Cerebellar nuclear complex (tissue), 1 donor: ENCODE measurements around the gene SLC27A3.

Source experiments
- DNase-seq, 2 experiments: peaks; one replicate each; lab custom pipeline; 2025; lab: John Stamatoyannopoulos, UW

The SLC27A3 gene

GRCh38 chr1:153774780-153775457 lies at the start of gene SLC27A3:
Gene SLC27A3, plus strand, starts transcription at chr1:153775407. Its CDS starts 91 bp downstream, at chr1:153775498.
- DNase-seq: peak in 1 of 2 experiments; percentile 26

- peak; percentile 97 to 99 for DNase-seq
Observed at GRCh38 chr1:153727463-153728304, 47.5 kb upstream of the SLC27A3 start, which contains the start of gene INTS3. Gene INTS3, plus strand, starts transcription at chr1:153728050. Its CDS starts 585 bp downstream, at chr1:153728635.

GRCh38 chr1:153728305-153729066 lies 46.7 kb upstream of the SLC27A3 start:
- DNase-seq: no peak

GRCh38 chr1:153730468-153730988 lies 44.7 kb upstream of the SLC27A3 start:
- no peak for DNase-seq

GRCh38 chr1:153733970-153734369 lies 41.2 kb upstream of the SLC27A3 start:
- no peak for DNase-seq

- DNase-seq: no peak
Observed at GRCh38 chr1:153734396-153735089, 40.7 kb upstream of the SLC27A3 start.

GRCh38 chr1:153735090-153735420 lies 40.2 kb upstream of the SLC27A3 start:
- DNase-seq: no peak

GRCh38 chr1:153741986-153742385 lies 33.2 kb upstream of the SLC27A3 start:
- no peak for DNase-seq

GRCh38 chr1:153742411-153743142 lies 32.6 kb upstream of the SLC27A3 start:
- DNase-seq: no peak

GRCh38 chr1:153745417-153745816 lies 29.8 kb upstream of the SLC27A3 start:
- no peak for DNase-seq

- no peak for DNase-seq
Observed at GRCh38 chr1:153746174-153746573, 29.0 kb upstream of the SLC27A3 start.

GRCh38 chr1:153748903-153749302 lies 26.3 kb upstream of the SLC27A3 start:
- no peak for DNase-seq

GRCh38 chr1:153749408-153750005 lies 25.7 kb upstream of the SLC27A3 start:
- peak in 1 of 2 experiments; percentile 16 for DNase-seq

GRCh38 chr1:153750026-153750995 lies 24.9 kb upstream of the SLC27A3 start:
- DNase-seq: no peak

GRCh38 chr1:153752072-153752471 lies 23.1 kb upstream of the SLC27A3 start:
- no peak for DNase-seq

GRCh38 chr1:153752571-153753195 lies 22.5 kb upstream of the SLC27A3 start:
- no peak for DNase-seq

- DNase-seq: no peak
Observed at GRCh38 chr1:153754266-153754665, 20.9 kb upstream of the SLC27A3 start.

- no peak for DNase-seq
Observed at GRCh38 chr1:153760440-153760839, 14.8 kb upstream of the SLC27A3 start.
